OCI-LY7 (cell line): ENCODE measurements around the gene PLXDC2. TPM values are rescaled to one million over a fixed set of nuclear protein-coding genes. Genes with fewer than 3 reads are reported as not detected.

ENCODE experiments used
- BruUV-seq: library from RNA; stranded (reverse); fragments of 400-500 nt; replicated peaks from 2 replicates; lab custom pipeline; 2021; lab: Mats Ljungman, UMichigan
- CTCF ChIA-PET: fragments of 300-600 bp; sonication (Branson Sonifier 250); formaldehyde crosslinking; loops from one replicate; lab custom pipeline; 2022; ENCODE audit warnings: antibody characterized with exemption; ENCODE audit not compliant: unreplicated experiment; lab: Charles Lee
- POLR2A ChIA-PET: fragments of 300-600 bp; sonication (Branson Sonifier 250); formaldehyde crosslinking; loops from one replicate; lab custom pipeline; 2022; ENCODE audit warnings: antibody characterized with exemption; lab: Charles Lee
- DNase-seq: peaks from one replicate; pipeline ENCODE4 v3.0.0-alpha.2; 2015; ENCODE audit warnings: low spot score
- H2AFZ ChIP-seq: fragments of 200-600 bp; sonication (generic), shearing (Covaris generic); 2 replicates; pipeline ENCODE4 v1.6.1; 2014; ENCODE audit warnings: mild to moderate bottlenecking, antibody characterized with exemption, low read length, moderate library complexity
- H3K27ac ChIP-seq: fragments of 200-600 bp; sonication (generic); 2 replicates; pipeline ENCODE4 v1.5.1; 2014; ENCODE audit warnings: mixed run types, low read depth, mild to moderate bottlenecking, moderate library complexity, low read length, inconsistent platforms; ENCODE audit not compliant: poor library complexity, severe bottlenecking
- H3K36me3 ChIP-seq: fragments of 200-600 bp; sonication (generic); 2 replicates; pipeline ENCODE4 v1.6.1; 2014; ENCODE audit warnings: mild to moderate bottlenecking, antibody characterized with exemption, low read length, moderate library complexity, mixed read lengths; ENCODE audit not compliant: insufficient read depth
- H3K4me1 ChIP-seq: fragments of 200-600 bp; sonication (generic); 2 replicates; pipeline ENCODE4 v1.5.1; 2014; ENCODE audit warnings: mild to moderate bottlenecking, low read length; ENCODE audit not compliant: insufficient read depth, poor library complexity, severe bottlenecking
- H3K4me2 ChIP-seq: fragments of 200-600 bp; sonication (generic); 2 replicates; pipeline ENCODE4 v1.6.1; 2014; ENCODE audit warnings: mild to moderate bottlenecking, low read length
- H3K4me3 ChIP-seq: fragments of 200-600 bp; sonication (generic); 2 replicates; pipeline ENCODE4 v1.5.1; 2014; ENCODE audit warnings: mild to moderate bottlenecking, low read depth, low read length; ENCODE audit not compliant: poor library complexity, severe bottlenecking
- H3K79me2 ChIP-seq: fragments of 200-600 bp; sonication (generic); 2 replicates; pipeline ENCODE4 v1.6.1; 2016; ENCODE audit warnings: low read depth, mild to moderate bottlenecking, low read length, moderate library complexity, mixed read lengths; ENCODE audit not compliant: insufficient read depth
- H3K9me2 ChIP-seq: fragments of 200-600 bp; sonication (generic); 2 replicates; pipeline ENCODE4 v1.6.1; 2016; ENCODE audit warnings: mild to moderate bottlenecking, low read length, mixed read lengths; ENCODE audit not compliant: insufficient read depth
- H3K9me3 ChIP-seq: fragments of 200-600 bp; sonication (generic); 2 replicates; pipeline ENCODE4 v1.6.1; 2014; ENCODE audit warnings: mild to moderate bottlenecking, mixed run types, low read length, mixed read lengths
- H4K20me1 ChIP-seq: fragments of 200-600 bp; sonication (generic); 2 replicates; pipeline ENCODE4 v1.6.1; 2014; ENCODE audit warnings: mild to moderate bottlenecking, antibody characterized with exemption, low read length, moderate library complexity, mixed read lengths; ENCODE audit not compliant: insufficient read depth
- EZH2phosphoT487 ChIP-seq: fragments of 200-600 bp; sonication (generic); IDR thresholded peaks from 2 replicates; pipeline ENCODE4 v1.6.1; 2018; ENCODE audit warnings: low read depth, borderline replicate concordance, mild to moderate bottlenecking, mixed run types, antibody characterized with exemption, low read length, moderate library complexity, mixed read lengths
- intact Hi-C: fragments of 100-400 bp; cut with micrococcal nuclease; formaldehyde crosslinking; loops from one replicate; pipeline ENCODE4 v1.10.0; 2022; ENCODE audit not compliant: unreplicated experiment
- total RNA-seq, 2 experiments: library from RNA; depleted of rRNA in 1 of 2; stranded (reverse); fragments of >200 nt in 1 of 2; shearing (Covaris generic) in 1 of 2; gene quantifications; 2 replicates each; pipeline ENCODE4 v1.2.3, GENCODE V29; 2014 to 2022
- TF ChIP-seq, protein P1 (sequence below): fragments of 200-600 bp; sonication (generic); conservative IDR thresholded peaks from 2 replicates; pipeline ENCODE4 v1.5.1; 2014; ENCODE audit warnings: mild to moderate bottlenecking, antibody characterized with exemption, low read length, moderate library complexity, mixed read lengths

Gene PLXDC2
- total RNA-seq, 2 experiments from 2014 or later: not detected

DNA sequence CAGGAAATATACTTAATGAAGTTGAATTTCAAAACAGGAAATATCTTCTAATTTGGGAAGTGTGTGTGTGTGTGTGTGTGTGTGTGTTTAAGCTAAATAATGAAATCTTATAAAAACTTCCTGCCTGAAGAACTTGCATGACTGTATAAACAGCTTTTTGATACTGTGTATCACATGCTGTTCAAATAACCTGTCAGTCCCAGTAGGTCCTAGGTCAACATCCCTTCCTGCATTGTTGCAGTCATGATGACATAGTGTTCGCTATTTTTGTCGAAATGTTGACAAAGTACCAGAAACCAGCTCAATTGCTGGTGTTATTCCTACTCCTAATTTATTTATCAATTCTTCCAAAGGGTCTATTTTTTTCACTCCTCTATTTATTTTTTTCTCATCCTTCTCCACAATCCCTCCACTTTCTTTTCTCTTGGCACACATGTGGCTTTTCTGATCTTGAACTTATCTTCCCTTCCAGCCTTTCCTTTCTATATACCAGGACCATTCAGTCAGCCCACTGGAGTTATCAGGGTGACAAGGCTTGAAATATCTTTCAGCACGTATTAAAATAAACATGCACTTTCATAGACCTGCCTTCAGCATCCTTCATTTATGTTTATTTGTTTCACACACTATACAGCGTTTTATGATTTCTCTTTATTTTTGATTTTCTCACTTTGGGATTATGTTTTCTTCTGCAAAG, 115.8 kb downstream of the PLXDC2 start:
- Histone ChIP-seq H2AFZ (no peak overlapping the region), H3K9me2 (no peaks in the 10 kb centered on the region), H3K4me1 (no peaks in the 10 kb centered on the region), H3K9me3 (no peaks in the 10 kb centered on the region), H3K4me3 (no peak overlapping the region), H3K4me2 (no peak overlapping the region), H3K79me2 (no peaks in the 10 kb centered on the region), H3K36me3 (no peaks in the 10 kb centered on the region), H3K27ac (no peak overlapping the region), H4K20me1 (no peaks in the 10 kb centered on the region)
- no TSS peak for BruUV-seq
- TF ChIP-seq EZH2phosphoT487: no peak
- TF ChIP-seq, protein P1, sequence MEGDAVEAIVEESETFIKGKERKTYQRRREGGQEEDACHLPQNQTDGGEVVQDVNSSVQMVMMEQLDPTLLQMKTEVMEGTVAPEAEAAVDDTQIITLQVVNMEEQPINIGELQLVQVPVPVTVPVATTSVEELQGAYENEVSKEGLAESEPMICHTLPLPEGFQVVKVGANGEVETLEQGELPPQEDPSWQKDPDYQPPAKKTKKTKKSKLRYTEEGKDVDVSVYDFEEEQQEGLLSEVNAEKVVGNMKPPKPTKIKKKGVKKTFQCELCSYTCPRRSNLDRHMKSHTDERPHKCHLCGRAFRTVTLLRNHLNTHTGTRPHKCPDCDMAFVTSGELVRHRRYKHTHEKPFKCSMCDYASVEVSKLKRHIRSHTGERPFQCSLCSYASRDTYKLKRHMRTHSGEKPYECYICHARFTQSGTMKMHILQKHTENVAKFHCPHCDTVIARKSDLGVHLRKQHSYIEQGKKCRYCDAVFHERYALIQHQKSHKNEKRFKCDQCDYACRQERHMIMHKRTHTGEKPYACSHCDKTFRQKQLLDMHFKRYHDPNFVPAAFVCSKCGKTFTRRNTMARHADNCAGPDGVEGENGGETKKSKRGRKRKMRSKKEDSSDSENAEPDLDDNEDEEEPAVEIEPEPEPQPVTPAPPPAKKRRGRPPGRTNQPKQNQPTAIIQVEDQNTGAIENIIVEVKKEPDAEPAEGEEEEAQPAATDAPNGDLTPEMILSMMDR: no peak
- CTCF ChIA-PET: no interaction called here
- no peak for DNase-seq
- POLR2A ChIA-PET: interaction anchor here (0.7 to 1.3 kb wide), 3 partner anchors 11 to 537 kb away, joined by 3 to 4 read pairs (median 3); no protein-coding TSS in a partner anchor
- intact Hi-C loops: no loop called here

DNA sequence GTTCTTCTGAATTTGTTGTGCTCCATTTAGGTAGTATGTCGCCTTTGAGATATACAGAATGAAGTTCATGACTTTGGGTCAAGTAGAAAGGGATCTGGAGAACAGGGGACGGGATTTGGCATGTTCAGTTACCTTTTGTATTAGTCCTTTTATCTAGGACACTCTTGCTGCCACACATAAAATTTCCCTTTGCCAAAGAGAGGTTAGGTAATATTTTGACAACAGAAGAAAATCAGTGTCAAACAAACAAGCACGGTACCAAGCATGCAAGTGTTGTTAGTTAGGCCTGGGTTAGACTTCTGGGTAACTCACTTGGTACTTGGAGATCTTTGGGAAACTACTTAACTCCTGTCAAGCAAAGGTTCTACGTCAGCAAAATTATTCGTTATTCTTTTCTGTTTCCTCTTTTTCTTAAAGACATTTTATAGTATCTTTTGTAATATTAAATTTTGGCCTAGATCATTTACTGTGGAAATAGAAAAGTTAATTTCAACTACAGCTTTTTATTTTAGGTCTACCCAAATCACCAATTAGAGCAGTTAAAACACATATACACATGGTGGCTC, 116.7 kb downstream of the PLXDC2 start:
- no peaks in the 10 kb centered on the region for H3K79me2 ChIP-seq
- no peak overlapping the region for H3K4me3 ChIP-seq
- no peaks in the 10 kb centered on the region for H3K4me1 ChIP-seq
- no peaks in the 10 kb centered on the region for H3K9me2 ChIP-seq
- H3K4me2 ChIP-seq: no peak overlapping the region
- H4K20me1 ChIP-seq: no peaks in the 10 kb centered on the region
- DNase-seq: no peak
- TF ChIP-seq EZH2phosphoT487: no peak
- TF ChIP-seq, protein P1: no peak
- intact Hi-C loops: no loop called here
- no TSS peak for BruUV-seq
- CTCF ChIA-PET: no interaction called here
- POLR2A ChIA-PET: interaction anchor here (1.1 kb wide), 1 partner anchor 38 kb away, joined by 4 read pairs; no protein-coding TSS in a partner anchor
- no peak overlapping the region for H3K27ac ChIP-seq
- no peak overlapping the region for H2AFZ ChIP-seq
- no peaks in the 10 kb centered on the region for H3K36me3 ChIP-seq
- H3K9me3 ChIP-seq: no peaks in the 10 kb centered on the region

DNA sequence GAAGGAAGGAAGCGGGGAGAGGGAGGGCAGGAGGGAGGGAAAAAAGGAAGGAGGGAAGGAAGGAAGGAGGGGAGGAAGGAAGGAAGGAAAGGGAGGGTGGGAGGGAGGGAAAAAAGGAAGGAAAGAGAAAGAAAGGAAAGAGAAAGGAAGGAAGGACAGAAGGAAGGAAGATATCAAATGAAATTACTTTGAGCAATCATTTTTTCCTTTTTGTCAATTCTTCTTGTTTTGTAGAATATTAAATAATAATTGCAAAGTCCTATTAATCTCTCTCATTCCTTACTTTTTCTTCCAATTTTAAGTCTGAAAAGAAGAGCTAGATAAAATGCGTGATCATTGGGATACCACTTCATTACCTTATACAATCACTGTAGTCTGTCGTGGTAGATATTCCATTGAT, 117.5 kb downstream of the PLXDC2 start:
- no peak for DNase-seq
- H3K4me2 ChIP-seq: no peak overlapping the region

More for the DNA sequence above, 117.5 kb downstream of the PLXDC2 start:
- no peaks in the 10 kb centered on the region for H3K9me3 ChIP-seq
- H3K4me3 ChIP-seq: no peak overlapping the region
- H3K9me2 ChIP-seq: no peaks in the 10 kb centered on the region
- no peak overlapping the region for H3K27ac ChIP-seq
- no peaks in the 10 kb centered on the region for H4K20me1 ChIP-seq
- H2AFZ ChIP-seq: no peak overlapping the region
- no peaks in the 10 kb centered on the region for H3K4me1 ChIP-seq
- CTCF ChIA-PET: no interaction called here
- TF ChIP-seq, protein P1: no peak
- no peak for TF ChIP-seq EZH2phosphoT487
- intact Hi-C loops: no loop called here
- no peaks in the 10 kb centered on the region for H3K79me2 ChIP-seq
- no TSS peak for BruUV-seq
- no peaks in the 10 kb centered on the region for H3K36me3 ChIP-seq
- POLR2A ChIA-PET: no interaction called here
